Breast epithelium (tissue), 4 donors: ENCODE data around the gene CCDC186. TPM values are rescaled to one million over a fixed set of nuclear protein-coding genes. Genes with fewer than 3 reads are reported as not detected.
A peak's percentile ranks its signal among the peaks of the same experiment; 100 is the strongest.

Experiments used
- DNase-seq, 2 donors: peaks; one replicate each; pipeline ENCODE4 v3.0.0-alpha.2; 2019; ENCODE audit warnings: low spot score in 2 of 2
- H3K27ac ChIP-seq, 2 donors: fragments of 200-600 bp; sonication (generic) in 1 of 2; one replicate each; pipeline ENCODE4 v1.5.1; 2016 to 2019; ENCODE audit warnings: mild to moderate bottlenecking in 1 of 2
- H3K27me3 ChIP-seq, 2 donors: fragments of 200-600 bp; sonication (generic) in 1 of 2; one replicate each; pipeline versions ENCODE4 v1.5.1 to v1.6.0; 2017 to 2019; ENCODE audit warnings: control low read depth in 1 of 2, mild to moderate bottlenecking in 1 of 2
- H3K36me3 ChIP-seq: fragments of 200-600 bp; one replicate; pipeline ENCODE4 v1.5.1; 2019
- H3K4me1 ChIP-seq, 2 donors: fragments of 200-600 bp; sonication (generic); one replicate each; pipeline ENCODE4 v1.5.1; 2016 to 2019; ENCODE audit warnings: control low read depth in 1 of 2
- H3K4me3 ChIP-seq, 3 donors: fragments of 200-600 bp; sonication (generic); 1 replicate in 2 of 3; 2 replicates in 1 of 3; pipeline ENCODE4 v1.5.1; 2016 to 2019; ENCODE audit warnings: mild to moderate bottlenecking in 3 of 3, moderate library complexity in 2 of 3
- H3K9me3 ChIP-seq, 2 donors: fragments of 200-600 bp; sonication (generic) in 1 of 2; one replicate each; pipeline ENCODE4 v1.5.1; 2016 to 2019; ENCODE audit warnings: control low read depth in 1 of 2
- CTCF ChIP-seq, 3 donors: fragments of 450-650 bp; IDR thresholded peaks; one replicate each; pipeline ENCODE4 v1.5.1; 2016 to 2017; ENCODE audit warnings: antibody characterized with exemption in 3 of 3, mild to moderate bottlenecking in 3 of 3, moderate library complexity in 3 of 3
- POLR2A ChIP-seq: fragments of 450-650 bp; IDR thresholded peaks from one replicate; pipeline ENCODE4 v1.6.1; 2016; ENCODE audit warnings: antibody characterized with exemption, mild to moderate bottlenecking, moderate library complexity
- POLR2AphosphoS5 ChIP-seq, 3 donors: sonication (generic); formaldehyde crosslinking; IDR thresholded peaks; one replicate each; pipeline ENCODE4 v1.6.1; 2017; ENCODE audit warnings: antibody characterized with exemption in 3 of 3
- intact Hi-C: fragments of 100-400 bp; cut with DNase I; formaldehyde crosslinking; loops from one replicate; pipeline ENCODE4 v1.15.1; 2023; ENCODE audit warnings: low total_unique reads
- total RNA-seq, 3 donors: library from RNA; depleted of rRNA; stranded (reverse); fragments of >200 nt; gene quantifications; one replicate each; pipeline ENCODE4 v1.1.0, GENCODE V29; 2016

CCDC186 gene
- total RNA-seq, 3 donors from 2014 or later, result 23.5 to 62.1 (median 41.6) TPM

- H3K36me3 ChIP-seq, result no peaks in the 10 kb centered on the region
- no peaks in the 10 kb centered on the region for H3K27me3 ChIP-seq
- peak in 2 of 3 donors; percentile 60 to 62 for TF ChIP-seq CTCF (IDR thresholded peaks at IDR 0.05)
- no peak for TF ChIP-seq POLR2A
- TF ChIP-seq POLR2AphosphoS5 (IDR thresholded peaks at IDR 0.05), result no peak
- no peak overlapping the region for H3K27ac ChIP-seq
- H3K9me3 ChIP-seq, result no peaks in the 10 kb centered on the region
- DNase-seq, result no peak
- no peaks in the 10 kb centered on the region for H3K4me1 ChIP-seq
- H3K4me3 ChIP-seq, result no peak overlapping the region
- intact Hi-C loops, result loop anchor here (10.0 kb wide), 1 partner anchor 388 kb away; no protein-coding TSS in a partner anchor
Measured at GRCh38 chr10:114103284-114103683, 70.7 kb downstream of the CCDC186 start.

GRCh38 chr10:114102256-114102655 lies 71.7 kb downstream of the CCDC186 start:
- Histone ChIP-seq H3K4me3 (no peak overlapping the region), H3K36me3 (no peaks in the 10 kb centered on the region), H3K27me3 (no peaks in the 10 kb centered on the region), H3K4me1 (no peaks in the 10 kb centered on the region), H3K9me3 (no peaks in the 10 kb centered on the region), H3K27ac (no peak overlapping the region)
- intact Hi-C loops, result loop anchor here (10.0 kb wide), 1 partner anchor 387 kb away; no protein-coding TSS in a partner anchor
- TF ChIP-seq CTCF (IDR thresholded peaks at IDR 0.05) (no peak), POLR2A (no peak)
- DNase-seq, result no peak

GRCh38 chr10:114100848-114101741 lies 72.9 kb downstream of the CCDC186 start:
- H3K9me3 ChIP-seq, result no peaks in the 10 kb centered on the region
- H3K27me3 ChIP-seq, result no peaks in the 10 kb centered on the region
- H3K4me3 ChIP-seq, result peak overlapping the region; percentile 42 to 63 (median 44)
- TF ChIP-seq POLR2A (no peak), CTCF (IDR thresholded peaks at IDR 0.05) (no peak)
- peak in 1 of 2 donors; percentile 54 for DNase-seq
- intact Hi-C loops, result loop anchor here (10.0 kb wide), 1 partner anchor 386 kb away; no protein-coding TSS in a partner anchor
- no peak overlapping the region for H3K27ac ChIP-seq
- no peaks in the 10 kb centered on the region for H3K36me3 ChIP-seq
- H3K4me1 ChIP-seq, result no peaks in the 10 kb centered on the region

GRCh38 chr10:114096864-114097263 lies 77.1 kb downstream of the CCDC186 start:
- Histone ChIP-seq H3K4me1 (no peaks in the 10 kb centered on the region), H3K27ac (no peak overlapping the region), H3K9me3 (no peaks in the 10 kb centered on the region), H3K36me3 (no peaks in the 10 kb centered on the region), H3K27me3 (no peaks in the 10 kb centered on the region), H3K4me3 (no peak overlapping the region)
- intact Hi-C loops, result loop anchor here (5.0 kb wide), 1 partner anchor 1265 kb away; no protein-coding TSS in a partner anchor
- TF ChIP-seq CTCF (IDR thresholded peaks at IDR 0.05) (no peak), POLR2AphosphoS5 (IDR thresholded peaks at IDR 0.05) (no peak), POLR2A (no peak)
- DNase-seq, result no peak
